RPMI8226 (cell line): Measurements from ENCODE around the gene NME8.

ENCODE experiments used
- DNase-seq: peaks from one replicate; pipeline ENCODE4 v3.0.0-alpha.2; 2015

The NME8 gene

GRCh38 chr7:37943905-37944736 is 95.7 kb downstream of the NME8 start:
- no peak for DNase-seq

- no peak for DNase-seq
Observed at GRCh38 chr7:37944737-37945054, 96.3 kb downstream of the NME8 start.

GRCh38 chr7:37945336-37945735 is 96.9 kb downstream of the NME8 start:
- DNase-seq, result no peak

GRCh38 chr7:37947138-37947940 is 98.9 kb downstream of the NME8 start:
- no peak for DNase-seq

- no peak for DNase-seq
Observed at GRCh38 chr7:37947941-37948210, 99.5 kb downstream of the NME8 start.
